Ureter (tissue), 1 donor: ENCODE data around the gene MTMR6. TPM values are rescaled to one million over a fixed set of nuclear protein-coding genes. Genes with fewer than 3 reads are reported as not detected.

Source experiments
- DNase-seq: peaks from one replicate; pipeline ENCODE4 v3.0.0-alpha.2; 2020; ENCODE audit warnings: low spot score
- total RNA-seq: library from RNA; stranded (reverse); gene quantifications from one replicate; pipeline ENCODE4 v1.2.4, GENCODE V29; 2023
- donor health status: DM: yes; HTN: yes; CAD: no.

MTMR6 gene
- total RNA-seq, 1 donor from 2014 or later = 18.4 TPM

DNA sequence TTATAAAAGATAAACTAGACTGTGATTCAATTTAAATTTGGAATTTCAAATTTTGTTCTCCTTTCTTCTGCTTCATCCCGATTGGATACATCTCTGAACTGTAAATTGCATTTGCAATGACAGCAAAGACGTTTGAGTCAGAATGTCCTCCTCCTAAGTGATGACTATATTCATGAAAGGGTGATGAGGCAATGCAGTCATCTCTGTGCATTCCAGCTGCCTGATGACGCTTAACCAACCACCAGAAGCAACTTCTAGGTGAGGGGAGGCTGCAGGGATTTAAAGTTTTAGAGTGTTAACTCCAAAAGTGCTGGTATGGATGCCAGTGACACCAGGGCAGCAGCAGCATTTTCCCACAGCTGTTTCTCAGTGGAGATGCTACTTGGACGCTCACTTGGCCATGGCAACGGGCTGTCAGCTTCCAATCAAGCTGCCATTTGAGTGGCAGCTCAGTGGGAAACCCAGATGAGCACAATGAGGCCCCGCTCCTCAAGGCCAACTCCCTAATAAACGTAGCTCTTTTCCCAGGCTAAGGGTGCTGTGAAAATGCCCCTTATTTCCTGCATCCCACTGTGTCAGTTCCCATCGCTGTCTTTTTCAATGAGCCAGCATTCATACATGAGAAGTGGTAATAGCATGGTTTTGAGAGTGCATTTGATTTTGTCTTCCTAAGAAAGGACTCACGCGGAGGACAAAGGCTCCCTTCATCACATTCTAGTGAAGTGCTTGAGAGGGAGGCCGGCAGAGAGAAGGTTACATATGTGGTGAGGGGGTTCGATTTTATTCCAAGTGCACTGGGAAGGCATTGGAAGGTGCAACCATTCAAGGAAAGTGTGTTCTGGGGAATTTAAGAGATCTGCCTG is 70.0 kb downstream of the MTMR6 start:
- DNase-seq = no peak

DNA sequence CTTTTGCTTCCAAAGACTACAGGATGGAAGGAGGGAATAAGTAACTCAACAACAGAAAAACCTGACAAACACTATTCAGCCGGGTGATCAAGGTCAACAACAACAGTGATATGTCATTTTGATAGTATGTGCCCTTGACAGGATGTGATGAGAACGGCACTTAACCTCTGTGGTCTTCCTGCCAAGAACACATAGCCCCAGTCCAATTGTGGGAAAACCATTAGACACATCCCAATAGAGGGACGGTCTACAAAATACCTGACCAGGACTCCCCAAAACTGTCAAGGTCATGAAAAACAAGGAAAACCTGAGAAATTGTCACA is 72.1 kb downstream of the MTMR6 start:
- no peak for DNase-seq

GRCh38 chr13:25214491-25215252 is 72.6 kb downstream of the MTMR6 start:
- DNase-seq = no peak

- DNase-seq = no peak
Measured at GRCh38 chr13:25213715-25214114, 73.6 kb downstream of the MTMR6 start.

DNA sequence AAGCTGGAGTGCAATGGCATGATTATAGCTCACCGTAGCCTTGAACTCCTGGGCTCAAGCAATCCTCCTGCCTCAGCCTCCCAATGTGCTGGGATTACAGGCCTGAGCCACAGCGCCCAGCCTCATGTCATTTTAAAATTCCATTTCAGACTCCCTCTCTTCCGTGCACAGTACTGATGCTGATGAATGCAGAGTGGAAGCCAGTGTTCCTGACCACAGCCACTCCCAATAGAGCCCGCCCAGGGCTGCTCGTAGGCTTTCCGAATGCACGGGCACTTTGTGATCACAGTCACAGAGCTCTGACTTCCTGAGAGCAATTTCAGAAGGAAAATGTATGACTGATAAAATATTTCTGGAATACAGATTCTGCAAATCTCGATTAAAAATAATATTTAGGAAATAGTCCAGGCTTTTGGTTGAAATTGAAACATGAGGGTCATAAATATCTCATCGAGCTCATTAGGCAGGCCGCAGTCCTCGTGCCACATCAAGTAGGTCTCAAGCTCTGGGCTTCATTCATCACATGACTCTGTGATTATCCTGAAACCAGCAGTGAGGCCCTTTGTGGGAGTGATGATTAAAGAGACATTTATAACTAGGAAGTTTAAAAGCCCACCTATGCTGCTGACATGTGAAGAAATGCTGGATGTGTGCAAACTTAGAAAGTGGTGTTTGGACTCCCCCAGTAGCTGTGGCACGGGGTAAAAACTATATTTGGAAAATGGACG is 76.3 kb downstream of the MTMR6 start:
- no peak for DNase-seq

- DNase-seq = no peak
Measured at GRCh38 chr13:25207291-25207810, 79.9 kb downstream of the MTMR6 start.

DNA sequence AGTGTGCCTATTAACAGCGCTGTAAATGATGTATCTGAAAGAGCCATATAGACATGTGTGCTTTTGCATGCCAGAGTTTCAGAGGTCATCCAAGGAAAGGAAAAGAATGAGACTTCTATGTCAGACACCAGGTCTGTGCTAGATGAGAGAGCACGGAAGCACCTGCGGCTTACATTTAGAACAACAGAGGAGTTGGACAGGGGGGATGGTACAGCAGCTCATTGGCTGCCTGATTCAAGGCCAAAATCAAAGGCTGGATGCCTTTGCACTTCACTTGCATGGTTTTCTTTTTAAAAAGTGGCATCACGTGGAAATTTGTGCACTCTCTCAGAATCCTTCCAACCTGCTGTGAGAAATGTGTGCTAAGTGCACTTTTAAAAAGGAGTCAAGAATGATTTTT is 82.4 kb downstream of the MTMR6 start:
- DNase-seq = no peak

DNA sequence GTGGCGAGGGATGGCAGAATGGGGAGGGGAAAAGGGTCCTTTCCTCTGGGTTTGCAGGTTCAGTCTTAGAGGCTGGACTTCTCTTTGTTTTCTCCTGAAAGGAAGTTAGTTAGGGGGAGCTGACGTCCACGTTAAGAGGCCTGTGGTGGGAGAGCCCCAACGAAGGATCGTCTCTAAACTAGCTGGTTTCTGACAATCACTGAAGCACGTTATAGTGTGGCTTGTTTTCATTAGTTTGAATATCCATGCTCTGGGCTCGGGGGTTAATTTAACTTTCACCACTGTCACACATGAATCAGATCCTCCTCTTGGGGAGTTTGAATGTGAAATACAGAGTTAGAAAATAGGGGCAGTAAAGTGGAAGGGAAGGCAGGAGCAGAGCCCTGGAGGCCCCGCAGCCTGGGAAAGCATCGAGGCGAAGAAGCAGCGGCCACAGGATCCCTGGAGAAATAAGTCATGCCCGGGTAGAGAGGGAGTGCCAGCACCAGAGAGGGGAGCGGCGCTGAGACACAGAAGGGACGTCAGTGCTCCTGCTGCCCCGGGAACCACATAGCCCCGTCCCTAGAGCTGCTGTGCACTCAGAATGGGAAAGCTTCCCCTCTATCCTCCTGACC is 84.1 kb downstream of the MTMR6 start:
- DNase-seq = no peak

- no peak for DNase-seq
Measured at GRCh38 chr13:25200783-25201182, 86.5 kb downstream of the MTMR6 start.

GRCh38 chr13:25198647-25199046 is 88.6 kb downstream of the MTMR6 start:
- DNase-seq = no peak

DNA sequence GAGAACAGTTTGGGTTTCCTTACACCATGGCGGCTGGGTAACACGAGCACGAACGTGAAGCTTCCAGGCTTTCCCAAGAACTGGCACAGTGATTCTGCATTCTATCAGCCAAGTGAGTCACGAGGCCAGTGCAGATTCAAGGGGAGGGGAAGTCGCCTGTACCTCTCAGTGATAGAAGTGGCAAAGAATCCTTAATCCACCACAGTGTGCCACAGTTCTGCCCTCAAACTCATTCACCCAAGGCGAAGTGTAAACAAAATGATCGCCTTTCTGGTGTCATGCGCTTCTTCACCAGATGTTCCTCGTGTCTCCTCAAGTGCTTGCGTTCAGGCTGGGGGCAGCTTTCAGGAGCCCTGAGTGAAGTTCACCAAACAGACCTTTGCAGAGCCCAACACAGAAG is 90.3 kb downstream of the MTMR6 start:
- DNase-seq = no peak

Other genes with a start within 250 kb of the MTMR6 start
- gene PABPC3, start 191.4 kb downstream of the MTMR6 start, total RNA-seq = 0.29 TPM
- gene AMER2, start 115.2 kb downstream of the MTMR6 start, total RNA-seq = not detected
- gene NUP58, start 14.1 kb upstream of the MTMR6 start, total RNA-seq = 48.8 TPM
- 0.13 TPM for gene ATP8A2, start 84.5 kb upstream of the MTMR6 start, total RNA-seq